ENCODE measurements around the gene TRIM3.

DNA sequence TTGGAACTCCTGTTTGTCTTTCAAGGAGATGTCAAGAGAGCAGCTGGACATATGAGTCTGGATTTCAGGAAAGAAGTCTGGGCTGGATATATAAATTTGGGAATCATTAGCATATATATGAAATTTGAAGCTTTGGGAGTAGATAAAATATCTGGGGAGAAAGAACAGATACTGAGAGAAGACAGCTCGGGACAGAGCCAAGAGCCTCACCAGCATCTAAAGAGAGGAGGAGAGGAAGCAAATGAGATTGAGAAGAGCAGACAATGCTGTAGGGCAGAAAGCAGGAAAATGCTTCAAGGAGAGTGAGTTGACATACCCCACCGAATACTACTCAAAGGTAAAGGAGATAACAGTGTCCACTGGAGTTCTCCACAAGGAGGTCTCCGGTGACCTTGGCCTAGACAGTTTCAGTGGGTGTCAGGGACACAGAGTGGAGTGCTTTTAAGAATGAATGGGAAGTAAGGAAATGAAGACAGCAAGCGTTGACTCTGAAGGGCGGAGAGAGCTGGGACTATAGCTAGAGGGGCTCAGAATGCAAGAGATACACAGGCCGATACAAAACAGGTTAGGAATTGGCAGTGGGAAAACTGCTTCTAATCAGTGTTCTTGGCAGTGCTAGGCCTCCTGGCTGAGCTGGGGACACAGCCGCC, 55.7 kb downstream of the TRIM3 start:
- TF ChIP-seq, protein P1, sequence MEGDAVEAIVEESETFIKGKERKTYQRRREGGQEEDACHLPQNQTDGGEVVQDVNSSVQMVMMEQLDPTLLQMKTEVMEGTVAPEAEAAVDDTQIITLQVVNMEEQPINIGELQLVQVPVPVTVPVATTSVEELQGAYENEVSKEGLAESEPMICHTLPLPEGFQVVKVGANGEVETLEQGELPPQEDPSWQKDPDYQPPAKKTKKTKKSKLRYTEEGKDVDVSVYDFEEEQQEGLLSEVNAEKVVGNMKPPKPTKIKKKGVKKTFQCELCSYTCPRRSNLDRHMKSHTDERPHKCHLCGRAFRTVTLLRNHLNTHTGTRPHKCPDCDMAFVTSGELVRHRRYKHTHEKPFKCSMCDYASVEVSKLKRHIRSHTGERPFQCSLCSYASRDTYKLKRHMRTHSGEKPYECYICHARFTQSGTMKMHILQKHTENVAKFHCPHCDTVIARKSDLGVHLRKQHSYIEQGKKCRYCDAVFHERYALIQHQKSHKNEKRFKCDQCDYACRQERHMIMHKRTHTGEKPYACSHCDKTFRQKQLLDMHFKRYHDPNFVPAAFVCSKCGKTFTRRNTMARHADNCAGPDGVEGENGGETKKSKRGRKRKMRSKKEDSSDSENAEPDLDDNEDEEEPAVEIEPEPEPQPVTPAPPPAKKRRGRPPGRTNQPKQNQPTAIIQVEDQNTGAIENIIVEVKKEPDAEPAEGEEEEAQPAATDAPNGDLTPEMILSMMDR (IDR thresholded peaks at IDR 0.05), result no peak
- TF ChIP-seq POLR2AphosphoS5 (IDR thresholded peaks at IDR 0.05) (no peak), POLR2A (IDR thresholded peaks at IDR 0.05) (no peak)

Measured in breast epithelium (tissue), 3 donors.